Glutamatergic neuron (in vitro differentiated cells): ENCODE measurements around the gene RAB7B. TPM values are rescaled to one million over a fixed set of nuclear protein-coding genes. Genes with fewer than 3 reads are reported as not detected.

Experiments used
- DNase-seq: peaks from one replicate; pipeline ENCODE4 v3.0.0; 2022
- H3K27ac Mint-ChIP-seq: one replicate; pipeline ENCODE4 v1.8.0; 2020; ENCODE audit warnings: mild to moderate bottlenecking, mixed read lengths, inconsistent platforms; ENCODE audit not compliant: unreplicated experiment
- H3K27me3 Mint-ChIP-seq: one replicate; pipeline ENCODE4 v1.8.0; 2020; ENCODE audit warnings: mild to moderate bottlenecking, moderate library complexity, mixed read lengths, inconsistent platforms; ENCODE audit not compliant: unreplicated experiment
- H3K36me3 Mint-ChIP-seq: one replicate; pipeline ENCODE4 v1.8.0; 2020; ENCODE audit warnings: mild to moderate bottlenecking, mixed read lengths, inconsistent platforms; ENCODE audit not compliant: unreplicated experiment
- H3K4me1 Mint-ChIP-seq: one replicate; pipeline ENCODE4 v1.8.0; 2020; ENCODE audit warnings: mild to moderate bottlenecking, low read depth, mixed read lengths, inconsistent platforms; ENCODE audit not compliant: unreplicated experiment
- H3K4me3 Mint-ChIP-seq: one replicate; pipeline ENCODE4 v1.8.0; 2020; ENCODE audit warnings: mild to moderate bottlenecking, mixed read lengths, inconsistent platforms; ENCODE audit not compliant: unreplicated experiment
- H3K9me3 Mint-ChIP-seq: one replicate; pipeline ENCODE4 v1.8.0; 2020; ENCODE audit warnings: mild to moderate bottlenecking, moderate library complexity, mixed read lengths, inconsistent platforms; ENCODE audit not compliant: unreplicated experiment
- total RNA-seq: library from RNA; stranded (reverse); fragmentation: NEBNext Ultra II Directional; extraction: Animal tissue kit (Norgen Biotek cat#: 25700); gene quantifications from one replicate; pipeline ENCODE4 v1.2.1, GENCODE V29; 2021; ENCODE audit not compliant: unreplicated experiment
- TF ChIP-seq, protein P1 (sequence below): fragments of 200-600 bp; sonication (generic); IDR thresholded peaks from one replicate; pipeline ENCODE4 v1.5.0; 2021; ENCODE audit not compliant: partially characterized antibody, unreplicated experiment

The RAB7B gene
- total RNA-seq, 1 donor from 2014 or later, result not detected

DNA sequence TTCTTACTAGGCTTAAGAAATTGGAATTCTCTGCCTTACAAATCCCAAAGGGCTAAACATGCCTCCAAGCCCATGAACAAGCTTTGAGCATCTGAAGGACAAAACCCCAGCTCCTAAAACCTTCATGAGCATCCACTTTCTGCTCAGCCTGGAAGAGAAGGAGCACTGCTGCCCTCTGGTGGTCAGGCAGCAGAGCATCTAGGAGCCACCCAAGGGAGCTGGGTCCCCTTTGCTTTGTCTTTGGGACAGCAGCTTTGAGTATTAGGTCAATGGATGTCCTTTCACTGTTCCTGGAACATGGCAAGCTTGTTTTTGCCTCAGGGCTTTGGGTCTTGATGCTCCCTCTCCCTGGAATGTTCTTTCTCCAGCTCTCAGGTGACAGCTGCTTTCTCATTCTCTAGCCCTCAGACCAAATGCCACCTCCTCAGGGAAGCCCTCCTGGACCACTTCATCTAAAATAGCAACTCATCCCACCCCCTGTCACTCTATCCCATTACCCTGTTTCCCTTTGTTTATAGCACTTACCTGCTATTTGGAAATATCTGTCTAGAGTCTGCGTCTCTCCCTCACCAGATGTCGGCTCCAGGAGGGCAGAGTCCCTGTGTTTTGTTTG is 25.7 kb downstream of the RAB7B start:
- Mint-ChIP-seq H3K4me3 (peak overlapping the region; percentile 6), H3K27ac (no peak overlapping the region), H3K4me1 (peaks cover 12% of the 10 kb centered on the region), H3K27me3 (peaks cover 10% of the 10 kb centered on the region), H3K36me3 (peaks cover 7% of the 10 kb centered on the region), H3K9me3 (peaks cover 1% of the 10 kb centered on the region)
- DNase-seq, result peak; percentile 83
- TF ChIP-seq, protein P1, sequence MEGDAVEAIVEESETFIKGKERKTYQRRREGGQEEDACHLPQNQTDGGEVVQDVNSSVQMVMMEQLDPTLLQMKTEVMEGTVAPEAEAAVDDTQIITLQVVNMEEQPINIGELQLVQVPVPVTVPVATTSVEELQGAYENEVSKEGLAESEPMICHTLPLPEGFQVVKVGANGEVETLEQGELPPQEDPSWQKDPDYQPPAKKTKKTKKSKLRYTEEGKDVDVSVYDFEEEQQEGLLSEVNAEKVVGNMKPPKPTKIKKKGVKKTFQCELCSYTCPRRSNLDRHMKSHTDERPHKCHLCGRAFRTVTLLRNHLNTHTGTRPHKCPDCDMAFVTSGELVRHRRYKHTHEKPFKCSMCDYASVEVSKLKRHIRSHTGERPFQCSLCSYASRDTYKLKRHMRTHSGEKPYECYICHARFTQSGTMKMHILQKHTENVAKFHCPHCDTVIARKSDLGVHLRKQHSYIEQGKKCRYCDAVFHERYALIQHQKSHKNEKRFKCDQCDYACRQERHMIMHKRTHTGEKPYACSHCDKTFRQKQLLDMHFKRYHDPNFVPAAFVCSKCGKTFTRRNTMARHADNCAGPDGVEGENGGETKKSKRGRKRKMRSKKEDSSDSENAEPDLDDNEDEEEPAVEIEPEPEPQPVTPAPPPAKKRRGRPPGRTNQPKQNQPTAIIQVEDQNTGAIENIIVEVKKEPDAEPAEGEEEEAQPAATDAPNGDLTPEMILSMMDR, result peak; percentile 97

DNA sequence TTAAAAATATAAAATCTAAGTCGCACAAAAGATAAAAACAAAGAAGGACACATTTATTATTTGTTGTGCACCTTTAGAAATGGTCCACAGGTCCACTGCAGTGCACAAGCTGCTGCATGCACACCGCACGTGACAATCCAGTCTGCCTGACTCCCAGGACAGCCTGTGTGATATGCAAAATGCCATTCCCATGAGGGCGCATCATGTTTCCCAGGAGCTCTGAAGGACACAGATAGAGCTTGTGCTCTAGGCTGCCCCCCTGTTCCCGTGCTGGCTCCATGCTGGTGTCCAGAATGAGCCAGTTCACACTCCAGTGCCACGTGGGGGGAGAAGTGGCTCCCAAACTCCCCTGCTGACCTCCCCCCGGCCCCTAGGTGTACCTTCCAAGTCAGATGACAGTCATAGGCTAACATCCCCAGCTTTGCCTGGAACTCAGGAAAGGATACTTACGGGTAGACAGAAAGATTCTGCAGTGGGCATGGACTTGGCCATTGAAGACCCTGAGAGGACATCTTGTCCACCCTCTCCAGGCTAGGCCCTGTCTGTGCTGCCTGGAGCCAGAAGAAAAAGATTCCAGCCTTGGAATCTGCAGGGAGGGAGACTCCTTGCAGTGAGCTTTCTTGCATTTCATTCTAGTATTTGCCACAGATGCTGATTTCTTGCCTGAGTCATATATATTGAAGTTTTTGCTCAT is 26.3 kb downstream of the RAB7B start:
- Mint-ChIP-seq H3K4me3 (no peak overlapping the region), H3K4me1 (peaks cover 12% of the 10 kb centered on the region), H3K27ac (no peak overlapping the region), H3K27me3 (peaks cover 12% of the 10 kb centered on the region), H3K36me3 (peaks cover 2% of the 10 kb centered on the region), H3K9me3 (peaks cover 1% of the 10 kb centered on the region)
- TF ChIP-seq, protein P1, result no peak
- peak; percentile 56 for DNase-seq

DNA sequence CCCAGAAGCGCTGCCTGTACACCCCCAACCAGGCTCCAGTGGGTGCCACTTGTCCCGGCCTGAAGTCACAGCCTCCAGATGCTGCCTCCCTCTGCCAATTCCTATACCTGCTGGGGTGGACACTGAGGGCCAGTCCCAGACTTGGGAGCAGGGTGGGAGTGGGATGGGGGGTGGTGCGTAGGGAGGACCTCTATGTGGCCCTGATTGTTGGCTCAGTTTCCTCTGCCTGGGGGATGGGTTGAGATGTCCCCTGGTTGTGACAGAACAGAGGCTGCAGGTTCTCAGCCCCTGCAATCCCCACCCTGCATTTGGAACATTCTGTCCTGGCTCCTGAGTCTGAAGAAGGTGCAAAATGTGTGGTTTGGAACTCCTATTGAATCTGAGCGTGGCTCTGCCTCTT is 27.2 kb downstream of the RAB7B start:
- Mint-ChIP-seq H3K4me1 (peaks cover 12% of the 10 kb centered on the region), H3K36me3 (no peaks in the 10 kb centered on the region), H3K4me3 (no peak overlapping the region), H3K9me3 (peaks cover 1% of the 10 kb centered on the region), H3K27ac (no peak overlapping the region), H3K27me3 (peaks cover 13% of the 10 kb centered on the region)
- TF ChIP-seq, protein P1, result no peak
- DNase-seq, result no peak

DNA sequence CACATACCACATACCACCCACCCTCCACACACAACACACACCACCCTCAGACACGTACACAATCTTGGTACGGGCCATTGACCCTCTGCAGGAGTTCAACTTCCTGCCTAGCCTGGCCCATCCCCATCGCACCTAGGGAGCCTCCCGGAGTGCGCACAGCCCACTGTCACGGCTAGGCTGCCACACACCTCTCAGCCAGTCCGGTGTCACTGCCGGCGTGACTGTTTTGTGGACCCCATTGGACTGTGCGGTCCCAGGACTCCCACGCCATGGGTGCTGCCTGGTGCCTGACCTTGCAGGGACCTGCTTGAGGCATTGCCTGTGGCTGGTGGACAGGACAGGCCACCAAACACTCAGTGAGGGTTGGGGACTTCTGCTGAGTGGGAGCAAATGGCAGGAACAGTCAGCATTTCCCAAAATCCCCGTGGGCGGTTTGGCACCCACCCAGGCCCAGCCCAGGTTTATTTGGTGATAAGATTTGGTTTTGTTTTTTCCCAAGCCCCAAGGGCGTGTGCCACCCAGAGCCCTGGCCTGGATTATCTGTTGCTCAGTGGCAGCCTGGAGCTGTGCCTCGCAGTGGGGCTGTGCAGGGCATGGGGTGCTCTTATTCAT is 27.7 kb downstream of the RAB7B start:
- H3K27me3 Mint-ChIP-seq, result peaks cover 15% of the 10 kb centered on the region
- H3K27ac Mint-ChIP-seq, result no peak overlapping the region
- H3K9me3 Mint-ChIP-seq, result peaks cover 1% of the 10 kb centered on the region
- no peak for DNase-seq
- TF ChIP-seq, protein P1, result no peak
- peaks cover 12% of the 10 kb centered on the region for H3K4me1 Mint-ChIP-seq
- H3K4me3 Mint-ChIP-seq, result no peak overlapping the region
- H3K36me3 Mint-ChIP-seq, result no peaks in the 10 kb centered on the region

DNA sequence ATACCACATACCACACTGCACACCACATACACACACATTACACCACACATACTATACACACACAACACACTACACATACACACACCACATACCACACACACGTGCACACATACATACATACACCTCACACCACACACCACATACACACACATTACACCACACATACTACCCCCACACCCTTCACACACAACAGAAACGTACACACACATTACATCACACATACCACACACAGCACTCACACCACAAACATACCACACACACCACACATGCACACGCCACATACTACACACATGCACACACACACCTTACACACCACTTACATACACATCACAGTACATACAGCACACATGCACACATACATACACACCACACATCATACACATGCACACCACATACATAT is 28.5 kb downstream of the RAB7B start:
- peaks cover 12% of the 10 kb centered on the region for H3K4me1 Mint-ChIP-seq
- DNase-seq, result no peak
- no peak overlapping the region for H3K27ac Mint-ChIP-seq
- TF ChIP-seq, protein P1, result no peak
- no peak overlapping the region for H3K4me3 Mint-ChIP-seq
- no peaks in the 10 kb centered on the region for H3K36me3 Mint-ChIP-seq
- H3K9me3 Mint-ChIP-seq, result peaks cover 1% of the 10 kb centered on the region
- peaks cover 15% of the 10 kb centered on the region for H3K27me3 Mint-ChIP-seq
